Fibroblast of skin of left biceps (primary cell): Measurements from ENCODE around the gene PRDM13.
"Not testable (repeated sequence)": the region's sequence is repeated elsewhere in the genome, so short reads cannot be mapped to it uniquely, and the experiment has no call there.

Experiments used
- DNase-seq, 2 experiments: peaks; one replicate each; pipeline ENCODE4 v3.0.0-alpha.2; 2013; ENCODE audit warnings: low read depth in 2 of 2

PRDM13 gene

DNA sequence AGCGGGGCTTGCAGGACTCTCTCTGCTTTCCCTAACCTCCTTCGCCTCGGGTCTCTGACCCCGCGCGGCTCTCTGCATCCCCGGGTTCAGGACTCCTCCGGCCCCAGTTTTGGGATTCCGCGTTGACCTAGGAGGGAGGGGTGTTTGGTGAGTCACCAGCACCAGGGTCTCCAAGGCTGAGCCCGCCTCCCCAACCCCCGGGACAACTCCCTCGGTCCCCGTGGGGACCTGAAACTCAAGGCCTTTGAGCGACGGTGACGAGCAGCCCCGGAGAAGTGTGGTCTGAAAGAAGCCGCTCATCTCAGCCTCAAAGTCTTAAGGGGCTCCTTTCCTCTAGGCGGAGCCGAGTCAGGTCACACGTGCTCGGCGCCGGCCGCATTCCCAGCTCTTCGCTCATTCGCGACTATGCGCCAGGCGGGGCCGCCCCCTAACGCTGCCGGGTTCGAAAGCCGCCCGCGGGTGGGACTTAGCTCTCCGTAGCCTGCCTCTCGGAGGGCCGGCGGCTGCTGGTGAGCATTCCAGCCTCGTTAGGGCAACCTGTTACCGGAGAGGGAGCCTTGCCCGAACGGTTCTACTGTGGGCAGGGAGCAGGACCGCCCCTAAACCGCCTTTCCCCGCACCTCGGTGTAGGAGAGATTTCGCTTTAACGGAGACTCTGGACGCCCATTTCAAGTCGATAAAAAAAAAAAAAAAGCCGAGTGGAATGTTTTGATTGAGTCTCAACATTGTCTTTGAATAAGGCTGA lies 3.0 kb upstream of the PRDM13 start:
- no peak for DNase-seq

GRCh38 chr6:99604166-99605073 lies 2.2 kb upstream of the PRDM13 start:
- no peak for DNase-seq

GRCh38 chr6:99605074-99605734 lies 1.4 kb upstream of the PRDM13 start:
- no peak for DNase-seq

- no peak for DNase-seq
Measured at GRCh38 chr6:99605911-99606655, 550 bp upstream of the PRDM13 start.

GRCh38 chr6:99607416-99608036 lies 893 bp downstream of the PRDM13 start:
- DNase-seq: no peak

DNA sequence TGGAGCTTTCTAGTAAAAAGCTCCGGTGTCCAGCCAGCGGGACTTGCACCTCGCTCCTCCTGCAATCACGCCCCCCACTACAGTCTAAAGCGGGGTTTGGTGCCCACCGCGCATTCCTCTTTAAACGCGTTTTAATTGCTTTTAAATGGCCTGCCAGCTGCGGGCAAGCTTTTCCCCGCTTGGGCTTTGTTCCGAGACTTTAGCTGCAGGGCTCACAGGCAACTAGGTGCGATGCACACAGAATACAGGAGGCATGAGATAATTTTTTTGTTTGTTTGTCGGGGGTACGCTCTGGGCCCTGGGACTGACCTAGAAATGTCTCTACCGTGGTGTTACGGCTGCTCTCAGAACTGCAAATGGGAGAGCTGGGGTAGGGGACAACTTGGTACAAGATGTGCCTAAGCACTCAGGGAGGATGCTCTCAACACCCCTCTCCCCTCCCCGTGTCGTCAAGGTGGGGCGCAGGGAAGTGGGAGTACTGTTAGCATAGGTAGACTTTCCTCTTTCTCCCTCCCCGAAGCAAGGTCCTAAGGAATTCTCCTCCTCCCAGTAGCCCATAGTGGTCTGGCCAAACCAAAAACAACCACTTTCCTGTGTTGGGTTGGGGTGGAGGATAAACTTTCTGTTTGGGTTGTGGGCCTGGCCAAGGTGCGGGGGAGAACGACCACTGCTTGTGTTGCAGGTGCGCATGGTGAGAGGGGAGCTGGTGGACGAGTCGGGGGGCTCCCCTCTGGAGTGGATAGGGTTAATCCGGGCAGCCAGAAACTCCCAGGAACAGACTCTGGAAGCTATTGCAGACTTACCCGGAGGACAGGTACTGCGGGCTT lies 1.6 kb downstream of the PRDM13 start:
- DNase-seq: no peak

DNA sequence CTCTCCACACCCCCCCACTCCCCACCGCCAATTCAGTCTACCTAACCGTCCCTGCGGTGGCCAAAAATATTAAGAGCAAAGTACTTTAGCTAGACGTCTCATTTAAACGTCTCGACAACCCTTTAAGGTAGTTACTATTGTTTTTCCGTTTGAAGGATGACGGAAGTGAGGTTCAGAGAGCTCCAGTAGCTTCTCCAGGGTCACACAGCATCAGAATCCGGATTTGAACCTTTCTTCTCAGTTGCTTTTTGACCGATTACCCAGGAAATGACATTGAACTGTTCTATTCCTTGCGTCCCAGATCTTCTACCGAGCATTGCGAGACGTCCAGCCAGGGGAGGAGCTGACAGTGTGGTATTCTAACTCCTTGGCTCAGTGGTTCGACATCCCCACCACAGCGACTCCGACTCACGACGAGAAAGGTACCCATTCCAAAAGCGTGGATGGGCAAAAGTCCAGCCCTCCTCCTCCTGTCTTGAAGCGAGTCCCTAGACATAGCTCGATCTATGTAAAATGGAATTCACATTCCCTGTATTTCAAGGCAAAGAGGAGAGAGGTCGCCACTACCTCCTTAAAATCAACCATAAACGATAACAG lies 2.4 kb downstream of the PRDM13 start:
- DNase-seq: no peak

- no peak for DNase-seq
Measured at GRCh38 chr6:99609905-99610489, 3.4 kb downstream of the PRDM13 start.

DNA sequence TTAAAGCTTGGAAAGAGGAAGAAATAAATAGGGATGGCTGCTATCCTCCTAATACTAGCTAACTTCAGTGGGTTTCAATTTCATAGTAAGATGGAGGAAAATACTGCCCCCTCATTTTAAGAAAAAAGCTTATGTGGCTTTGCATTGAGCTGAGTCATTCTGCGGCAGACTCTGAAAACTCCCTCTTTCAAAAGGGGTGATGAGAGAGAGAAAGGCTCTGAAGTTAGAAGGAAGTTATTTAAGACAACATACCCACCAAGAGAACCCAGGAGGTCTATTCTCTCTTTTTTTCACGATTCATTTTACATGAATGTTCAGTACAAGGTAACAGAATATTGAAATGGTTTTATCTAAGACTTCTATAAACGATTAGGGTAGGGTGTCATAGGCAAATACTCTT lies 4.5 kb downstream of the PRDM13 start:
- no peak for DNase-seq

- no peak for DNase-seq
Measured at GRCh38 chr6:99612551-99613408, 6.1 kb downstream of the PRDM13 start.

- no peak for DNase-seq
Measured at GRCh38 chr6:99613409-99613704, 6.7 kb downstream of the PRDM13 start.

- no peak for DNase-seq
Measured at GRCh38 chr6:99613705-99614429, 7.2 kb downstream of the PRDM13 start.

- DNase-seq: no peak
Measured at GRCh38 chr6:99614430-99615186, 8.0 kb downstream of the PRDM13 start.

- DNase-seq: no peak
Measured at GRCh38 chr6:99617131-99617530, 10.5 kb downstream of the PRDM13 start.

GRCh38 chr6:99618649-99619408 lies 12.2 kb downstream of the PRDM13 start:
- no peak for DNase-seq

DNA sequence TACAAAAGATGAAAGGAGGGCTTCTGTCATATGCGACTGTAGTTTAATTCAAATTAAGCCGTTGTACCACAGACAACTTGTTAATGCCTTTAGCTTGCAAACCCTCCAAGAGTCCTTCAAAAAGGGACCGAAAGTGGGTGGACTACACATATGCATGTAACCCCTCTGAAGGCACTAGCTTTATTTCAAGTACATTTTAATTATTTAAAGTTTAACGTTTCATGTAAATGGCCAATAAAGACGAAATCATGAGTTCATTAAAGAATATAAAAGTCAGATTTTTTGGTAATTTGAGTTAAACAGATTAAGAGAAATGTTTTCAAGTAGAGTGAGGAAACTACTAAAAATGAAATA lies 12.8 kb downstream of the PRDM13 start:
- no peak for DNase-seq

DNA sequence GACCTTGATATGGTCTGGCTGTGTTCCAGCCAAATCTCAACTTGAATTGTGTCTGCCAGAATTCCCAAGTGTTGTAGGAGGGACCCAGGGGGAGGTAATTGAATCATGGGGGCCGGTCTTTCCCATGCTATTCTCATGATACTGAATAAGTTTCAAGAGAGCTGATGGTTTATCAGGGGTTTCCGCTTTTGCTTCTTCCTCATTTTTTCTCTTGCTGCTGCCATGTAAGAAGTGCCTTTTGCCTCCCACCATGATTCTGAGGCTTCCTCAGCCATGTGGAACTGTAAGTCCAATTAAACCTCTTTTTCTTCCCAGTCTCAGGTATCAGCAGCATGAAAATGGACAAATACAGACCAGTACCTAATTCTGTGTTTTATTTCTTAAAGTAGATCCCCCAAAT lies 15.4 kb downstream of the PRDM13 start:
- DNase-seq: not testable (repeated sequence)
